Stimulated activated naive B cell treated with anti-CD40 and anti-IgM and Interleukin-4, amounts not matched to agents 10 μg/mL and 1 μg/mL and 100 μg/mL, for 72 hours (primary cell): ENCODE data around the gene SCN4A.
"Not testable (repeated sequence)": the region's sequence is repeated elsewhere in the genome, so short reads cannot be mapped to it uniquely, and the experiment has no call there.

Experiments
- ATAC-seq, 2 donors: fragments of 150-1000 bp; cut with Tn5 transposase; replicated peaks; 2 replicates each; pipeline ENCODE4 v1.10.0; 2021; ENCODE audit warnings: moderate library complexity in 1 of 2
- DNase-seq: peaks from one replicate; pipeline ENCODE4 v3.0.0; 2021
- H3K27ac Mint-ChIP-seq: one replicate; pipeline ENCODE4 v1.8.0; 2022; ENCODE audit warnings: mild to moderate bottlenecking, mixed read lengths
- H3K27me3 Mint-ChIP-seq, 2 donors: one replicate each; pipeline ENCODE4 v1.8.0; 2022; ENCODE audit warnings: mixed read lengths in 2 of 2
- H3K36me3 Mint-ChIP-seq, 2 donors: one replicate each; pipeline ENCODE4 v1.8.0; 2022; ENCODE audit warnings: mixed read lengths in 2 of 2, mild to moderate bottlenecking in 1 of 2
- H3K4me1 Mint-ChIP-seq, 2 donors: one replicate each; pipeline ENCODE4 v1.8.0; 2022; ENCODE audit warnings: mixed read lengths in 2 of 2, mild to moderate bottlenecking in 1 of 2
- H3K4me3 Mint-ChIP-seq, 2 donors: one replicate each; pipeline ENCODE4 v1.8.0; 2022; ENCODE audit warnings: mild to moderate bottlenecking in 2 of 2, mixed read lengths in 2 of 2, moderate library complexity in 1 of 2
- H3K9me3 Mint-ChIP-seq, 2 donors: one replicate each; pipeline ENCODE4 v1.8.0; 2022; ENCODE audit warnings: mixed read lengths in 2 of 2, mild to moderate bottlenecking in 1 of 2

SCN4A gene

GRCh38 chr17:63984651-63985386, 12.1 kb upstream of the SCN4A start:
- Mint-ChIP-seq H3K4me3 (no peak overlapping the region), H3K27me3 (no peaks in the 10 kb centered on the region), H3K27ac (peak overlapping the region; percentile 62), H3K4me1 (peaks cover 24 to 37% of the 10 kb centered on the region in 2 donors), H3K36me3 (peaks cover 4 to 9% of the 10 kb centered on the region in 2 donors), H3K9me3 (peaks cover 8 to 9% of the 10 kb centered on the region in 2 donors)
- peak; percentile 49 for DNase-seq
- ATAC-seq: peak; percentile 90 to 92

- H3K36me3 Mint-ChIP-seq: peaks cover 4 to 9% of the 10 kb centered on the region in 2 donors
- H3K27me3 Mint-ChIP-seq: no peaks in the 10 kb centered on the region
- no peak for ATAC-seq
- peaks cover 8 to 9% of the 10 kb centered on the region in 2 donors for H3K9me3 Mint-ChIP-seq
- H3K27ac Mint-ChIP-seq: no peak overlapping the region
- peaks cover 21 to 36% of the 10 kb centered on the region in 2 donors for H3K4me1 Mint-ChIP-seq
- no peak for DNase-seq
- H3K4me3 Mint-ChIP-seq: no peak overlapping the region
Measured at GRCh38 chr17:63984236-63984635, 11.5 kb upstream of the SCN4A start.

GRCh38 chr17:63983320-63983719, 10.6 kb upstream of the SCN4A start:
- H3K9me3 Mint-ChIP-seq: peaks cover 8 to 9% of the 10 kb centered on the region in 2 donors
- H3K36me3 Mint-ChIP-seq: peaks cover 4 to 9% of the 10 kb centered on the region in 2 donors
- H3K4me1 Mint-ChIP-seq: peaks cover 21 to 36% of the 10 kb centered on the region in 2 donors
- no peaks in the 10 kb centered on the region for H3K27me3 Mint-ChIP-seq
- H3K27ac Mint-ChIP-seq: no peak overlapping the region
- ATAC-seq (no peak), DNase-seq (no peak)
- no peak overlapping the region for H3K4me3 Mint-ChIP-seq

GRCh38 chr17:63982641-63983040, 9.9 kb upstream of the SCN4A start:
- not testable (repeated sequence) for H3K36me3 Mint-ChIP-seq, H3K27me3 Mint-ChIP-seq, H3K27ac Mint-ChIP-seq, DNase-seq, H3K4me3 Mint-ChIP-seq, H3K9me3 Mint-ChIP-seq, ATAC-seq
- H3K4me1 Mint-ChIP-seq: peaks cover 20 to 34% of the 10 kb centered on the region in 2 donors

- Mint-ChIP-seq H3K27ac (no peak overlapping the region), H3K36me3 (peaks cover 4 to 9% of the 10 kb centered on the region in 2 donors), H3K4me3 (no peak overlapping the region), H3K9me3 (peaks cover 8 to 9% of the 10 kb centered on the region in 2 donors), H3K4me1 (peaks cover 6 to 8% of the 10 kb centered on the region in 2 donors), H3K27me3 (peaks cover 0 to 10% of the 10 kb centered on the region in 2 donors)
- DNase-seq: no peak
- ATAC-seq: no peak
Measured at GRCh38 chr17:63978272-63979200, 5.8 kb upstream of the SCN4A start.

- no peak overlapping the region for H3K27ac Mint-ChIP-seq
- no peaks in the 10 kb centered on the region for H3K9me3 Mint-ChIP-seq
- H3K4me3 Mint-ChIP-seq: no peak overlapping the region
- H3K4me1 Mint-ChIP-seq: peaks cover 8 to 11% of the 10 kb centered on the region in 2 donors
- DNase-seq (no peak), ATAC-seq (no peak)
- H3K36me3 Mint-ChIP-seq: no peaks in the 10 kb centered on the region
- H3K27me3 Mint-ChIP-seq: peaks cover 0 to 13% of the 10 kb centered on the region in 2 donors
Measured at GRCh38 chr17:63976702-63977101, 4.0 kb upstream of the SCN4A start.

- H3K27me3 Mint-ChIP-seq: peaks cover 0 to 13% of the 10 kb centered on the region in 2 donors
- H3K4me3 Mint-ChIP-seq: no peak overlapping the region
- H3K4me1 Mint-ChIP-seq: peaks cover 8 to 11% of the 10 kb centered on the region in 2 donors
- ATAC-seq (no peak), DNase-seq (no peak)
- H3K27ac Mint-ChIP-seq: no peak overlapping the region
- no peaks in the 10 kb centered on the region for H3K9me3 Mint-ChIP-seq
- no peaks in the 10 kb centered on the region for H3K36me3 Mint-ChIP-seq
Measured at GRCh38 chr17:63975541-63976092, 2.9 kb upstream of the SCN4A start.

GRCh38 chr17:63974594-63975192, 2.0 kb upstream of the SCN4A start:
- no peaks in the 10 kb centered on the region for H3K36me3 Mint-ChIP-seq
- H3K27me3 Mint-ChIP-seq: peaks cover 0 to 13% of the 10 kb centered on the region in 2 donors
- peaks cover 8 to 11% of the 10 kb centered on the region in 2 donors for H3K4me1 Mint-ChIP-seq
- no peak for ATAC-seq
- no peaks in the 10 kb centered on the region for H3K9me3 Mint-ChIP-seq
- H3K4me3 Mint-ChIP-seq: no peak overlapping the region
- no peak for DNase-seq
- H3K27ac Mint-ChIP-seq: no peak overlapping the region

GRCh38 chr17:63973930-63974593, 1.3 kb upstream of the SCN4A start:
- H3K27me3 Mint-ChIP-seq: peaks cover 0 to 13% of the 10 kb centered on the region in 2 donors
- no peak for ATAC-seq
- H3K4me1 Mint-ChIP-seq: peaks cover 8 to 11% of the 10 kb centered on the region in 2 donors
- no peaks in the 10 kb centered on the region for H3K9me3 Mint-ChIP-seq
- H3K4me3 Mint-ChIP-seq: no peak overlapping the region
- H3K36me3 Mint-ChIP-seq: no peaks in the 10 kb centered on the region
- no peak for DNase-seq
- H3K27ac Mint-ChIP-seq: no peak overlapping the region

- H3K36me3 Mint-ChIP-seq: no peaks in the 10 kb centered on the region
- H3K27ac Mint-ChIP-seq: peak overlapping the region; percentile 21
- H3K27me3 Mint-ChIP-seq: peaks cover 0 to 13% of the 10 kb centered on the region in 2 donors
- H3K4me1 Mint-ChIP-seq: peaks cover 8 to 11% of the 10 kb centered on the region in 2 donors
- no peak for DNase-seq
- no peak for ATAC-seq
- no peaks in the 10 kb centered on the region for H3K9me3 Mint-ChIP-seq
- H3K4me3 Mint-ChIP-seq: no peak overlapping the region
Measured at GRCh38 chr17:63973247-63973646, 529 bp upstream of the SCN4A start.

- Mint-ChIP-seq H3K36me3 (no peaks in the 10 kb centered on the region), H3K27ac (no peak overlapping the region), H3K27me3 (peaks cover 0 to 4% of the 10 kb centered on the region in 2 donors), H3K4me3 (no peak overlapping the region), H3K4me1 (peaks cover 9 to 12% of the 10 kb centered on the region in 2 donors), H3K9me3 (no peaks in the 10 kb centered on the region)
- ATAC-seq: no peak
- DNase-seq: no peak
Measured at GRCh38 chr17:63969278-63969677, 3.4 kb downstream of the SCN4A start.

- peaks cover 9 to 12% of the 10 kb centered on the region in 2 donors for H3K4me1 Mint-ChIP-seq
- H3K9me3 Mint-ChIP-seq: no peaks in the 10 kb centered on the region
- H3K4me3 Mint-ChIP-seq: no peak overlapping the region
- H3K27me3 Mint-ChIP-seq: no peaks in the 10 kb centered on the region
- no peak overlapping the region for H3K27ac Mint-ChIP-seq
- H3K36me3 Mint-ChIP-seq: no peaks in the 10 kb centered on the region
- ATAC-seq: no peak
- DNase-seq: no peak
Measured at GRCh38 chr17:63967953-63968352, 4.8 kb downstream of the SCN4A start.

GRCh38 chr17:63966646-63967264, 6.0 kb downstream of the SCN4A start:
- H3K27ac Mint-ChIP-seq: no peak overlapping the region
- H3K9me3 Mint-ChIP-seq: no peaks in the 10 kb centered on the region

More at GRCh38 chr17:63966646-63967264, 6.0 kb downstream of the SCN4A start:
- H3K4me3 Mint-ChIP-seq: no peak overlapping the region
- ATAC-seq (peak; percentile 75 to 78), DNase-seq (no peak)
- no peaks in the 10 kb centered on the region for H3K27me3 Mint-ChIP-seq
- no peaks in the 10 kb centered on the region for H3K36me3 Mint-ChIP-seq
- H3K4me1 Mint-ChIP-seq: peaks cover 11 to 12% of the 10 kb centered on the region in 2 donors
